Astrocyte of the cerebellum (primary cell): ENCODE measurements around the gene CCT7.
"Not testable (repeated sequence)": the region's sequence is repeated elsewhere in the genome, so short reads cannot be mapped to it uniquely, and the experiment has no call there.

Source experiments
- DNase-seq: peaks from one replicate; pipeline ENCODE4 v3.0.0-alpha.2; 2011; ENCODE audit warnings: low read depth
- H3K4me3 ChIP-seq: 2 replicates; pipeline ENCODE4 v1.5.1; 2011; ENCODE audit warnings: mild to moderate bottlenecking, low read depth, low read length, moderate library complexity
- in situ Hi-C: cut with HindIII; loops from 2 replicates; pipeline ENCODE4 v1.10.0; 2017; ENCODE audit warnings: low sequenced_read_pairs
- TF ChIP-seq, protein P1 (sequence below): IDR thresholded peaks from 2 replicates; pipeline ENCODE4 v1.5.1; 2012; ENCODE audit warnings: low read length, low read depth, moderate library complexity, mild to moderate bottlenecking; ENCODE audit errors: missing control alignments

Gene CCT7

DNA sequence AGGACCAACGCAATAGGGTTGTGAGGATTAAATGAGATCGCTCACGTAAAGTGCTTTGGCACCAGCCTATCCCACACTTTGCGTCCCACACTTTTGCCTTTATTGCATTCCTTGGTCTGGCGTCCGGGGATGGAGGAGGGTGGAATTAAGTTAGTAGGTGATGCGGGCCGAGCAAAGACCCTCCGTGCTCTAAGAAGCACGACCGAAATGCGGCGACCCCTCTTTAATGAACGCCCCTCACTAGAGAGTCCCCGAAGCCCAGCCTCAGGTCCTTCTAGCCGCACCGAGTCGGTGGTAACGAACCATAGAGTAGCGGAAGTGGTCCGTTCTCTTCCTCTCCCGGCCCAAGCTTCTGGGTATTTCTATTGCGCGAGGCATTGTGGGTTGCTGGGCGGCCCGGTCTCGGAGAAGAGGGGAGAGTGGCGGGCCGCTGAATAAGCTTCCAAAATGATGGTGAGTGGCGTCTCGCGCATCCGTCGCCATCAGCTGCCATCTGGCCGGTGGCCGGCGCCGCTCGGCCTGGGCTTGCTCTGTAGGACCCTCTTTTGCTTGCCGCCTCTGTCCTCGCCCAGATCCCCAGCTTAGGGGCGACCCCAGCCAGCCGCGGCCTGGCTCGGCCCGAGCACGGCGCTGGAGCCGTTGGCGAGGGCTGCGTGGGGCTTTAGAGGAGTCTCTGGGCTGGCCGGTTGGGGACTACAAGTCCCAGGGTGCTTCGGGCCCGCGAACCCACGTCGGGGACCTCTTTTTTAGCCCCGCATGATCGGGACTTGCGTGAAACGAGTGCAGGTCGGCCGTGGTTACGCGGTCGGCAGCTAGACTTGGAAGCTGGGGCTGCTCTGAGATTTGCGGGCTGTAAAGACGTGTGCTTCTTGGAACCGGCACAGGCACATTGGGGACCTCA lies at the start of gene CCT7:
TSS of gene CCT7 (plus strand) at position 377 of the 901 bp plus-strand sequence. CDS start at position 448, 71 bp downstream.
- TF ChIP-seq, protein P1, sequence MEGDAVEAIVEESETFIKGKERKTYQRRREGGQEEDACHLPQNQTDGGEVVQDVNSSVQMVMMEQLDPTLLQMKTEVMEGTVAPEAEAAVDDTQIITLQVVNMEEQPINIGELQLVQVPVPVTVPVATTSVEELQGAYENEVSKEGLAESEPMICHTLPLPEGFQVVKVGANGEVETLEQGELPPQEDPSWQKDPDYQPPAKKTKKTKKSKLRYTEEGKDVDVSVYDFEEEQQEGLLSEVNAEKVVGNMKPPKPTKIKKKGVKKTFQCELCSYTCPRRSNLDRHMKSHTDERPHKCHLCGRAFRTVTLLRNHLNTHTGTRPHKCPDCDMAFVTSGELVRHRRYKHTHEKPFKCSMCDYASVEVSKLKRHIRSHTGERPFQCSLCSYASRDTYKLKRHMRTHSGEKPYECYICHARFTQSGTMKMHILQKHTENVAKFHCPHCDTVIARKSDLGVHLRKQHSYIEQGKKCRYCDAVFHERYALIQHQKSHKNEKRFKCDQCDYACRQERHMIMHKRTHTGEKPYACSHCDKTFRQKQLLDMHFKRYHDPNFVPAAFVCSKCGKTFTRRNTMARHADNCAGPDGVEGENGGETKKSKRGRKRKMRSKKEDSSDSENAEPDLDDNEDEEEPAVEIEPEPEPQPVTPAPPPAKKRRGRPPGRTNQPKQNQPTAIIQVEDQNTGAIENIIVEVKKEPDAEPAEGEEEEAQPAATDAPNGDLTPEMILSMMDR: no peak
- in situ Hi-C loops: no loop called here
- peak; percentile 67 for DNase-seq
- peak within 1 kb of the TSS; percentile 96 for H3K4me3 ChIP-seq

DNA sequence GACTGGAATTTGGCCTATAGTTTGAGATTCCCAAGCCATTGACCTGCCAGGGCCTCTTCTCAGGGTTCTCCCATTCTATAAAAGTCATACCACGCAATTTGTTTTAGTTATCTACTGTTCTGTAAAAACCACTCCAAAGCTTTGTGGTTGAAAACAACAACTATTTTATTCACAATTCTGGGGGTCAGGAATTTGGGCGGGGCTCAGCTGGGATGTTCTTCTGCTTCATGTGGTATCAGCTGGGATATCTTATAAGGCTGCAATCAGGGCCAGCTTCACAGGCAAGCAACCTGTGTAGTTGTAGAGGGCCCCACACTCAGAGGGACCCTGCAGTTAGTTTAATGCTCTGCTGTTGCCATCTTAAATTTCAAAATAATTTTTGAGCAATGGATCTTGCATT lies 48.1 kb upstream of the CCT7 start:
- H3K4me3 ChIP-seq: no peak overlapping the region
- TF ChIP-seq, protein P1: no peak
- no peak for DNase-seq
- in situ Hi-C loops: no loop called here

DNA sequence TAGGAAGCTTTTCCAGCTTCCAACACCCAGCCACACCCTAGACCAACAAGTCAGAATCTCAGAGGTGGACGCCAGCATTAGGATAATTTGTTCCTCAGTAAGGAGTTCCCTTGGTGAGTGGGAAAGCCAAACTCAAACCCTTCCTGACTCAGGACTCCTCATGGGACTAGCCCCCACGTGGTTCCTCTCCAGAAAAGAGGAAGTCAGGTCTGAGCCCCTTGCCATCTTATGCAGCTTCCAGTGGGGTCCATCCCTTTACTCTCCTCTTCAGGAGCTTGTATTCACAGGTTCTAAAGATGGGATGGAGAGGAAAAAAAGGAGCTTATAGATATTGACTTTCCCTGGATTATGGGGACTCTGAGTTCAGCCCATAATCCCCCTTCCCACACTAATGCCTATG lies 46.6 kb upstream of the CCT7 start:
- in situ Hi-C loops: no loop called here
- no peak for DNase-seq
- TF ChIP-seq, protein P1: no peak
- H3K4me3 ChIP-seq: no peak overlapping the region

DNA sequence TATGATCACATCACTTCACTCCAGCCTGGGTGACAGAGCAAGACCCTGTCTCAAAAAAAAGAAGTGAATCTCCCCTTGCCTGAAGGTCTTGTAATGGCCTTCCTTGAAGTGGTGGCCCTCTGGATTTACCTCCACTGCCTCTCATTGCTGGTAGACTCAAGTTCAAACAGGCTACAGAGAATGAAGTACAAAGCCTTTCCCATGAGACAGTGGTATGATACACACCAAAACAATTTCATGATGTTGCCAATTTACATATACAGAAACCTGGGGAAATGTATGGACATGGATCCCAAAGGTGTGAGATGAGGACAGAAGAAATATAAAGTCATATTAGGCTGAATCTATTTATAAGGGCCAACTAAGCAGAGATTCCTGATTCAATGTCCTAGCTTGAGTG lies 36.5 kb upstream of the CCT7 start:
- TF ChIP-seq, protein P1: no peak
- DNase-seq: no peak
- in situ Hi-C loops: no loop called here
- no peak overlapping the region for H3K4me3 ChIP-seq

DNA sequence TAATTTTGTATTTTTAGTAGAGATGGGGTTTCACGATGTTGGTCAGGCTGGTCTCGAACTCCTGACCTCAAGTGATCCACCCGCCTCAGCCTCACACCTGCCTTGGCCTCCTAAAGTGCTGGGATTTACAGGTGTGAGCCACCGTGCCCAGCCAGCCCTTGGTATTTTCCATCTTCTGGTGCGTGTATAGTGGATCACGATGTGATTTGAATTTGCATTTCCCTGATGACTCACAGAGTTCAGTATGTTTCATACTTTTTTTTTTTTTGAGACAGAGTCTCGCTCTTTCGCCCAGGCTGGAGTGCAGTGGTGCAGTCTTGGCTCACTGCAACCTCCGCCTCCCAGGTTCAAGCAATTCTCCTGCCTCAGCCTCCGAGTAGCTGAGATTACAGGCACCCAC lies 33.8 kb upstream of the CCT7 start:
- in situ Hi-C loops, H3K4me3 ChIP-seq, DNase-seq: not testable (repeated sequence)

DNA sequence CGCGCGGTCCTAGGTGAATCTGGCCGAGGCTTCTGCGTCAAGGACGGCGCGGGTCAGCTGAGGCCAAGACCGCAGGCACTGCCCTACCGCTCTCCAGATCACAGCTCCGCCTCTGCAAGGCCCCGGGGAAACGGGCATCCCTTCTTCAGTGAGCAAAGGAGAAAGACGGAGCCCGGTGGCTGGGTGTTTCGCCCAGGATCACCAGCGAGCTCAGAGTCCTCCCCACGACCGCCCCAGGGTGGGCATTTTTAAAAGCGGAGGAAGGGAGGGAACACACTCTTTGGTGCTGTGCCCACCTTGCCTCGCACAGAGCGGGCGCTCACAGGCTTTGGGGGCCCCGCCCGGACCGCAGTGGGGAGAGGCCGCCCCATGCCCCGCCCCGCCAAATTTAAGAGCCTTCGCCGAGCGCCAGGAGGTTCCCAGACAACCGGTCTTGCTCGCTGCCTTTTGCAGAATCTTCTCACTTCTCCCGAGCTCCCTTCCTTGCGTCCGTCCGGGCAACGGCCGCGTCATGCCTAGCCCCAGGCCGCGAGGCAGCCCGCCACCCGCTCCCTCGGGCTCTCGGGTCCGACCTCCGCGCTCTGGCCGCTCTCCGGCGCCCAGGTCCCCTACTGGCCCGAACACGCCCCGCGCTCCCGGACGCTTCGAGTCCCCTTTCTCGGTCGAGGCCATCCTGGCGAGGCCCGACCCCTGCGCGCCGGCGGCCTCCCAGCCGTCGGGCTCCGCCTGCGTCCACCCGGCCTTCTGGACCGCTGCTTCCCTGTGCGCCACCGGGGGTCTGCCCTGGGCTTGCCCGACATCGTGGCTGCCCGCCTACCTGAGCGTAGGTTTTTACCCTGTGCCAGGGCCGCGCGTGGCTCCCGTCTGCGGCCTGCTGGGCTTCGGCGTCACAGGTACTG lies 31.7 kb upstream of the CCT7 start, which contains the start of gene NOTO:
TSS of gene NOTO (plus strand) at position 419 of the 899 bp plus-strand sequence. CDS start at position 512, 93 bp downstream.
- in situ Hi-C loops: no loop called here
- H3K4me3 ChIP-seq: peak within 1 kb of the TSS; percentile 18
- TF ChIP-seq, protein P1: no peak
- no peak for DNase-seq
